Measurements from ENCODE around the gene CTXN3.

The CTXN3 gene

DNA sequence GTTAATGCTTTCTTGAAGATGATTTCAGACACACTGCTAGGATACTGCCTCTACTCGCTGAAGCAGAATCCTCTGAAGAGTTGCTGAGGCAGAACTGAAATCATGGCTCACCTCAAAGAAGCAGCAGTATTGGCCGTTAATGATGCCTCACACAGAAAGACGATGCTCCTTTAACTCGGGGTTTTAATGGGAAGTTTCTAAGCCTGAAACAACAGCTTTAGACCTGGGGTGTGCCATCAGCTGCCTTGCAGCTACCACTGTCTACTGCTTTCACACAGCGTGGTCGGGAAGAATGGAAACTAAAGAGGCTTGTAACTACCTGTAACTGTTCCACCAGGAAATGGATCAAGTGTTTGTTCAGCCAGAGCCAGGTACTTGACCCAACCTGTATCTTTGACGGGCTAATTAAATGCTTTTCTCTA is at the start of gene CTXN3:
Gene CTXN3 (plus strand): TSS at position 65 of the 422 bp plus-strand sequence. CDS start 8,440 bp downstream, outside the sequence.
- Histone ChIP-seq H3K4me1 (ENCODE audit: insufficient read depth, low read length) (no peaks in the 10 kb centered on the region), H3K36me3 (ENCODE audit: insufficient read depth, low read length) (no peaks in the 10 kb centered on the region)
- no peak for DNase-seq

DNA sequence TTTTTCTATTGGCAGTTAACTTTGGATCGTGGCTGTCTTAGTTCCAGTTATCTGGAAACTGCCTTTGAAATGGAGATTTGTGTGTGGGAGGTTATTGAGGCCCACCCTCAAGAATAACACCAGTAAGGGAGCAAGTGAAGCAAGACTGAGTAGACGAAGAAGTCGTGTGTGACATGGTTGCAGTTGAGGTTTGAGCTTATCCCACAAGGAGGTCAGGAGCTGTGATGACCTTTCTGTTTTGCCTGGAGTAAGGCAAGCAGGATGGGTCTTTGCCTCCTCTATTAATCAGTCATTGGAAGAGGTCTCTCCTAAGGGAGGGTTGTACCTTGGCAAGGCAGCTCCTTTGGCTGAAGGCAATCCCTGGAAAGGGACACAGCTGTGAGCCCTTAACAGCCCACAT is 49.6 kb upstream of the CTXN3 start:
- Histone ChIP-seq H3K79me2 (ENCODE audit: insufficient read depth, low read length) (no peaks in the 10 kb centered on the region), H4K20me1 (ENCODE audit: insufficient read depth, low read length) (no peaks in the 10 kb centered on the region), H3K36me3 (ENCODE audit: insufficient read depth, low read length) (no peaks in the 10 kb centered on the region), H3K27me3 (ENCODE audit: insufficient read depth, low read length, poor library complexity) (no peaks in the 10 kb centered on the region), H3K9ac (ENCODE audit: low read depth, low read length) (no peak overlapping the region), H3K4me3 (ENCODE audit: low read depth in 1 of 2, low read length in 2 of 2) (no peak overlapping the region), H3K4me2 (ENCODE audit: insufficient read depth, low read length) (no peak overlapping the region), H2AFZ (ENCODE audit: low read depth, low read length) (no peak overlapping the region), H3K27ac (ENCODE audit: low read length) (no peak overlapping the region), H3K9me3 (ENCODE audit: insufficient read depth, low read length, severe bottlenecking) (no peaks in the 10 kb centered on the region), H3K4me1 (ENCODE audit: insufficient read depth, low read length) (no peaks in the 10 kb centered on the region)
- DNase-seq (no peak), ATAC-seq (ENCODE audit: insufficient read depth, low read depth) (no peak)
- TF ChIP-seq, protein P1, sequence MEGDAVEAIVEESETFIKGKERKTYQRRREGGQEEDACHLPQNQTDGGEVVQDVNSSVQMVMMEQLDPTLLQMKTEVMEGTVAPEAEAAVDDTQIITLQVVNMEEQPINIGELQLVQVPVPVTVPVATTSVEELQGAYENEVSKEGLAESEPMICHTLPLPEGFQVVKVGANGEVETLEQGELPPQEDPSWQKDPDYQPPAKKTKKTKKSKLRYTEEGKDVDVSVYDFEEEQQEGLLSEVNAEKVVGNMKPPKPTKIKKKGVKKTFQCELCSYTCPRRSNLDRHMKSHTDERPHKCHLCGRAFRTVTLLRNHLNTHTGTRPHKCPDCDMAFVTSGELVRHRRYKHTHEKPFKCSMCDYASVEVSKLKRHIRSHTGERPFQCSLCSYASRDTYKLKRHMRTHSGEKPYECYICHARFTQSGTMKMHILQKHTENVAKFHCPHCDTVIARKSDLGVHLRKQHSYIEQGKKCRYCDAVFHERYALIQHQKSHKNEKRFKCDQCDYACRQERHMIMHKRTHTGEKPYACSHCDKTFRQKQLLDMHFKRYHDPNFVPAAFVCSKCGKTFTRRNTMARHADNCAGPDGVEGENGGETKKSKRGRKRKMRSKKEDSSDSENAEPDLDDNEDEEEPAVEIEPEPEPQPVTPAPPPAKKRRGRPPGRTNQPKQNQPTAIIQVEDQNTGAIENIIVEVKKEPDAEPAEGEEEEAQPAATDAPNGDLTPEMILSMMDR (IDR thresholded peaks at IDR 0.05; ENCODE audit: borderline replicate concordance, extremely low read depth, low read length, poor library complexity, severe bottlenecking): no peak
- TF ChIP-seq EZH2 (IDR thresholded peaks at IDR 0.05; ENCODE audit: borderline replicate concordance, low read depth, low read length, severe bottlenecking): no peak

More for the DNA sequence above, at the start of gene CTXN3:
- TF ChIP-seq, protein P1 (IDR thresholded peaks at IDR 0.05; ENCODE audit: borderline replicate concordance, extremely low read depth, low read length, poor library complexity, severe bottlenecking): no peak
- TF ChIP-seq EZH2 (IDR thresholded peaks at IDR 0.05; ENCODE audit: borderline replicate concordance, low read depth, low read length, severe bottlenecking): no peak
- peaks cover 3% of the 10 kb centered on the region for H3K27me3 ChIP-seq (ENCODE audit: insufficient read depth, low read length, poor library complexity)
- no peak within 1 kb of the TSS for H3K27ac ChIP-seq (ENCODE audit: low read length)
- no peak within 1 kb of the TSS for H3K4me2 ChIP-seq (ENCODE audit: insufficient read depth, low read length)
- no peak within 1 kb of the TSS for H2AFZ ChIP-seq (ENCODE audit: low read depth, low read length)
- H4K20me1 ChIP-seq (ENCODE audit: insufficient read depth, low read length): no peaks in the 10 kb centered on the region
- H3K9me3 ChIP-seq (ENCODE audit: insufficient read depth, low read length, severe bottlenecking): no peaks in the 10 kb centered on the region
- ATAC-seq (ENCODE audit: insufficient read depth, low read depth): no peak
- no peaks in the 10 kb centered on the region for H3K79me2 ChIP-seq (ENCODE audit: insufficient read depth, low read length)
- H3K9ac ChIP-seq (ENCODE audit: low read depth, low read length): no peak within 1 kb of the TSS
- H3K4me3 ChIP-seq (ENCODE audit: low read depth in 1 of 2, low read length in 2 of 2): no peak within 1 kb of the TSS

DNA sequence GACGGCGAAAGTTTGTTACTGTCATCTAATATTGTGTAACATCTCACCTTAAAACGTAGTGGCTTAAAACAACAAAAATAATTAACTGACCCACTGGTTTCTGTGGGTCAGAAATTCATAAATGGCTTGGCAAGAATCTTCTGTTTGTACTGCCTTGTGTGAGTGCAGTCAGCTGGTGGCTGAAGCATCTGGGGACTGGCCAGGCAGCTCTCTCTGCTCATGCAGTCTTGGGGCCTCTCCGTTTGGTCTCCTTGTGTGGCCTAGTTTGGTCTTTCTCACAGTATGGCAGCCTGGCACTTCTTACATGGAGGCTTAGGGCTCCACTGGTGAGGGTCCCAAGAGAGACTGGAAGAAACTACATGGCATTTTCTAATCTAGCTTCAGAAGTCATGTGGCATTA is 49.0 kb upstream of the CTXN3 start:
- Histone ChIP-seq H3K27me3 (ENCODE audit: insufficient read depth, low read length, poor library complexity) (no peaks in the 10 kb centered on the region), H4K20me1 (ENCODE audit: insufficient read depth, low read length) (no peaks in the 10 kb centered on the region), H3K36me3 (ENCODE audit: insufficient read depth, low read length) (no peaks in the 10 kb centered on the region), H3K27ac (ENCODE audit: low read length) (no peak overlapping the region), H3K79me2 (ENCODE audit: insufficient read depth, low read length) (no peaks in the 10 kb centered on the region), H3K4me3 (ENCODE audit: low read depth in 1 of 2, low read length in 2 of 2) (no peak overlapping the region), H3K4me1 (ENCODE audit: insufficient read depth, low read length) (no peaks in the 10 kb centered on the region), H3K4me2 (ENCODE audit: insufficient read depth, low read length) (no peak overlapping the region), H2AFZ (ENCODE audit: low read depth, low read length) (no peak overlapping the region), H3K9ac (ENCODE audit: low read depth, low read length) (no peak overlapping the region), H3K9me3 (ENCODE audit: insufficient read depth, low read length, severe bottlenecking) (no peaks in the 10 kb centered on the region)
- DNase-seq (no peak), ATAC-seq (ENCODE audit: insufficient read depth, low read depth) (no peak)
- no peak for TF ChIP-seq EZH2 (IDR thresholded peaks at IDR 0.05; ENCODE audit: borderline replicate concordance, low read depth, low read length, severe bottlenecking)
- TF ChIP-seq, protein P1 (IDR thresholded peaks at IDR 0.05; ENCODE audit: borderline replicate concordance, extremely low read depth, low read length, poor library complexity, severe bottlenecking): no peak

DNA sequence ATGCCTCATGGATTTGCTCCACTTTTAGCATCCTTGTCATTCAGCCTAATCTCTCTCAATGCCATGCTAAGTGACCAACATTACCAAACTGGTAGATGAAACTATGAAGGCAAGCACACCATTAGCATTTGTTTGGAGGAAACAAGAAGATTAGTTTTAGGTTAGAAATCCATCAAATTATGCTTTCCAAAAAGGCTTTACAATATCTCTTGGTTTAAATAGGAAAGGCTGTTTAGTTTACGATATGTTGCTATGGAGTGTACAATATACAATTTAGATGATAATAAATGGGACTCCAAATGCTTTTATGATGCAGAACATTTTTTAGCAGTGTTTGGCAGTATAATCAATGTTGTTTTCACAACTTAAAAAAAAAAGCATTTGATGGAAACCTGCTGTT is 47.8 kb upstream of the CTXN3 start:
- Histone ChIP-seq H3K27ac (ENCODE audit: low read length) (no peak overlapping the region), H3K4me1 (ENCODE audit: insufficient read depth, low read length) (no peaks in the 10 kb centered on the region), H3K4me3 (ENCODE audit: low read depth in 1 of 2, low read length in 2 of 2) (no peak overlapping the region)

More for the DNA sequence above, 47.8 kb upstream of the CTXN3 start:
- Histone ChIP-seq H4K20me1 (ENCODE audit: insufficient read depth, low read length) (no peaks in the 10 kb centered on the region), H3K27me3 (ENCODE audit: insufficient read depth, low read length, poor library complexity) (peaks cover 2% of the 10 kb centered on the region), H3K9me3 (ENCODE audit: insufficient read depth, low read length, severe bottlenecking) (no peaks in the 10 kb centered on the region), H3K79me2 (ENCODE audit: insufficient read depth, low read length) (no peaks in the 10 kb centered on the region), H3K4me2 (ENCODE audit: insufficient read depth, low read length) (no peak overlapping the region), H2AFZ (ENCODE audit: low read depth, low read length) (no peak overlapping the region), H3K36me3 (ENCODE audit: insufficient read depth, low read length) (no peaks in the 10 kb centered on the region), H3K9ac (ENCODE audit: low read depth, low read length) (no peak overlapping the region)
- no peak for DNase-seq
- TF ChIP-seq, protein P1 (IDR thresholded peaks at IDR 0.05; ENCODE audit: borderline replicate concordance, extremely low read depth, low read length, poor library complexity, severe bottlenecking): no peak
- no peak for TF ChIP-seq EZH2 (IDR thresholded peaks at IDR 0.05; ENCODE audit: borderline replicate concordance, low read depth, low read length, severe bottlenecking)
- ATAC-seq (ENCODE audit: insufficient read depth, low read depth): no peak
